HG03108 (cell line): ENCODE measurements around the gene ITPR2.
"Not testable (repeated sequence)": the region's sequence is repeated elsewhere in the genome, so short reads cannot be mapped to it uniquely, and the experiment has no call there.

Source experiments
- ATAC-seq: cut with Tn5 transposase; IDR thresholded peaks from one replicate; pipeline ENCODE4 v1.9.1; 2021; ENCODE audit warnings: moderate library complexity; ENCODE audit not compliant: unreplicated experiment

ITPR2 gene

DNA sequence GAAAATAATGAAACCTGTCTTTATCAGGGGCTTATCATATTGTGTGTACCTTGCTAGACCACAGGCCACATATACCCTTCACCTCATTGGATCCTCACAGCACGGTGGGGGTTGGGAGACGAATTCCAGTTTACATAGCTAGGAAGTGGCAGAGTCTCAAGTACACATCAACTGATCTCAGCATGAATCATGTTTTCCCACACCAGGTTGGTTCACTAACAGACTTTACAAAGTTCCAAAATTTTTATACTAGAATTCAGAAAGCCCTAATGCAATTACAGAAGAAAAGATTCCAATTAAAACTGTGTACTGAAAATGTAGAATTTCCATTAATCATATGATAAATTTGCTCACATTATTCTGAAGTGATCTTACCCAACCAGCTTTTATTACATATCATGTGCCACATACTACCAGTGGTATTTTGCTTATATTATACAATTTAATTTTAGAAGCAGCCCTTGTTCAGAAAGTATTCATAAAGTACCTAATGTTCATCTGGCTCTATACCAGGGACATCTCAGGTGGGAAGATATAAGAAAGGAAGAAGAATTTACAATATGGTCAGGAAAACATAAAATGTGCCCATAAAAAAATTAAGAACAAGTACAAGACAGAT, 196.2 kb downstream of the ITPR2 start:
- ATAC-seq = no peak

DNA sequence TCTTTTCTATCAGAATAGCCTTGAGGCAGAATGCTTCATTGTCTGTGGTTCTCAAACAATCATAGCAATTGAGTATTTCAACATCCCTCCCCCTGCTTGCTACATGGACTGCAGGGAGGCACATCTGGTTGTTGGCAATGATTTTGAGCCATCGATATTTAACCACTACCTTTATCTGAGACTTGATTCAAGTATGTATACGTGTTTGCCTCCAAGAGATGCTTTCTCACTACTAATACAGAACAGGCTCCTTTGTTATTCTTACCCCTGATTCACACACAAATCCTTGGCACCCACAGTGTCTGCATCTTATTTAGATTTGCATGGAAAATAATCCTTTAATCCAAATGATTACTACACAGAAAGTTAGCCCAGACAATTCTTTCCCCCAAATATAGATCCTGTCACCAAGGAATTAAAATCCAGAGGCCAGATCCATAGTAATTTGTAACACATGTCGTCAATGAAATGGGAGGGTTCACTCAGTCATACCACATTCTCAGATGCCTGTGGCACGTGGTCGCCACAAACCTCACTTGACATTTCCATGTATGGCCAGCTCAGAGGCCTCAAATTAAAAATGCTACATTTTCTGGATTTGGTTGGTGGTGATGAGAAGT, 199.3 kb downstream of the ITPR2 start:
- ATAC-seq = no peak

DNA sequence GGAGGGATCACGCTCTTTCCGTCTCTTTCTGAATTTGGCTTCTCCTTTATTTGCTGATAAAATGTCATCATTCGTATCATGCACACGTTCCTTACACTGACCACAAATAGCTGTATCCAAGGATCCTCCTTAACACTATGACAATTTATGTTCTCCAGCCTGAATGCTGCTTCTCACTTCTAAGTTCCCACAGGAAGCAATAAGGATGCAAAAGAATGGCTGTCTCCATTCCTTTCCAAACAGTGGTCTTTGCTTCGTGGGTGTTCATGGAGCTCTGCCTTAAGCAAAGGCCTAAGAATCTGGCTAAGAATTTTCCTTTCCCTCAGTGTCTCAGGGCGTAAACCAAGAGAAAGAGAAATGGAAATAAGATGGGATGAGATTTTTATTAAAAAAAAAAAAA, 200.2 kb downstream of the ITPR2 start:
- no peak for ATAC-seq

DNA sequence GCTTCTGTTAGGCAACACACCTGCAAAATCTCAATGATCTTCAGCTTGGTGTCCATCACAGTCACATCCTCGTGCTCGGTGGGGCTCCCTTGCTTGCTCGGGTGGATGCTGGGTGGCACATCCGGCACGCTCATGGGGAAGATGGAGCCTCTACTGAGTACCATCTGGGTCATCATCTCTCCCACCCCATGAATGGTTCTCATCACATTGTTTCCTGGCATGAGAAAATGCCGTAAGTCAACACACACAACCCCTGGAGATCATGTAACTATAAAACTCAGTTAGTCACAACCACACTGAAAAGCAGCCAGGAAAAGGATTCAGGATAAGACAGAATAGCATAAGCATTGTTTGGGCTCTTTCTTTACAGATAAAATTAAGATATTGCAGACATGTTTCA, 201.1 kb downstream of the ITPR2 start:
- no peak for ATAC-seq

DNA sequence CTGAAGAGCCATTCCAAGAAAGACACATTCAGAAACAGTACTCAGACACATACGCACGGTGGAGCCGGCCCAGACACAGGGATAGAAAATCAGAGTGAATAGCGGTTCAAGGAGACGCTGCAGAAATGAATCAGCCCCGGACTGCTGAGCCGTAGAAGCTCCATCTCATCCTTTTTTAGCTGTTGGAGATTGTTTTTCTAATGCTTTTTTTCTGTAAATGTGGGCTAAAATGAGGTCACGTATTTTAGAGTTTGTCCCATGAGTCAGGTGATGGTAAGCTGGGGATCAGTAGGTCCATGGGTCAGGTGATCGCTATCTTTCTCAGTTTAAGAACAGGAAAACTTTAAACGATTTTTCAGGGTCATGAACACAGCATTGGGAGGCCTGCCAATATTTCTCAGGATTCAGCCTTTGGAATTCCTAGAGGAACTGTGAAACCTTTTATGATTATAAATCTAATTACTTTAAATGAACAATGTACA, 202.4 kb downstream of the ITPR2 start:
- no peak for ATAC-seq

DNA sequence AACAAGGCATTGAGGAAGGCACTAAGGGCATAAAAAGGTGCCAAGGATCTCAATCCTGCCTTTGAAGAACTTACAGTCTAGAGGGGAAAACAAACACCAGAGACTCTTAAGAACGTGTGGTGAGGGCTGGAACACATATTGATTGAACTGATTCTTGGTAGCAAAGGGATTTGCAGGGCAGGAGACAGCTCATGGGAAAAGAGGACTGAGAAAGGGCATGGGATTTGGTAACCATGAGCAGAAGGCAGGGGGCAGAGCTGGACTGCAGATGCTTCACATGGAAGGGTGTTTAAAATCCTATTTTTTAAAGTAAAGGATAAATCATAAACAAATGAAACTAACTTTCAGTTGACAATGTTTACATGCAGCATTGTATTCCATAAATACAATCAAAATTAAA, 203.1 kb downstream of the ITPR2 start:
- no peak for ATAC-seq

DNA sequence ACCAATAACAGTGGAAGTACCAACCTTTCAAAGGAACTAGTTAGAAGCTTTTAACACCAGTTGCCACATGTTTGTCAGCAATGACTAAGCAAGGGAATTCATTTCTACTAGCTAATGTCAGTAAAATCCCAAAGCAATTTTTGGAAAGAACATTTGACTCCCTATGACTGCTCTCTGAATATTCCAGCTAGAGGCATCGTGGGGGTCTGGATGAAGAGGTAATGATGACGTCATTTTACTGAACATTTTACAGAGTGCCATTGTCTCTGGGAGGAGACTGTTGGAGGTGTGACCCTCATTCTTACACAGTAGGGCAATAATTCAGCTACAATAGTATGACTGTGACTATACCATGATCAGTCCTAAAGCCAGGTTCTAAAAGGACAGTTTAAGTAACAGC, 204.8 kb downstream of the ITPR2 start:
- no peak for ATAC-seq

DNA sequence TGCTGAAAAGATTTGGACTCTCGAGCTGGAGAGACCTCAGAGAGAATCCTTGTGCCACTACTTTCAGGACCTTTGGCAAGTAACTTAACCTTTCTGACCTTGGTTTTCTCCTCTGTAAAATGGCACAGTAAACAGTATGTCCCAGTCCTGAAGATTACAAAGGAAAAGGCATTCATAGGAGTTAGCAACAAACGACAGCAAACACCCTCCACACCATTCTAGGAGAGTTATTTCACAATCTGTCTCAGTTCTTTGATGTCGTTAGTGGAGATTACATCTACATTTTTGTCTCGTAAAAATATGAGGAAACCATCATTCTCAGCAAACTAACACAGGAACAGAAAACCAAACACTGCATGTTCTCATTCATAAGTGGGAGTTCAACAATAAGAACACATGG, 205.7 kb downstream of the ITPR2 start:
- ATAC-seq = no peak

DNA sequence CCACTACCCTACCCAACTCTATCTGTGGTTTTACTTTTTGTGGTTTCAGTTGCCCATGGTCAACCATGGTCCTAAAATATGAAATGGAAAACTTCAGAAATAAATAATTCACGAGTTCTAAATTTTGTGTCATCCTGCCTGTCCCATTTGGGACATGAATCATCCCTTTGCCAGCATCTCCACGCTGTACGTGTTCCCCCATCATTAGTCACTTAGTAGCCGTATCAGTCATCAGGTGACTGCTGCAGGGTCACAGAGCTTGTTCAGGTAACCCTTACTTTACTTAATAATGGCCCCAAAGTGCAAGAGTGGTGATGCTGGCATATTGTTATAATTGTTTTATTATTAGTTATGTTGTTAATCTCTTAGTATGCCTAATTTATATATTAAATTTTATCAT, 209.9 kb downstream of the ITPR2 start:
- ATAC-seq = no peak

DNA sequence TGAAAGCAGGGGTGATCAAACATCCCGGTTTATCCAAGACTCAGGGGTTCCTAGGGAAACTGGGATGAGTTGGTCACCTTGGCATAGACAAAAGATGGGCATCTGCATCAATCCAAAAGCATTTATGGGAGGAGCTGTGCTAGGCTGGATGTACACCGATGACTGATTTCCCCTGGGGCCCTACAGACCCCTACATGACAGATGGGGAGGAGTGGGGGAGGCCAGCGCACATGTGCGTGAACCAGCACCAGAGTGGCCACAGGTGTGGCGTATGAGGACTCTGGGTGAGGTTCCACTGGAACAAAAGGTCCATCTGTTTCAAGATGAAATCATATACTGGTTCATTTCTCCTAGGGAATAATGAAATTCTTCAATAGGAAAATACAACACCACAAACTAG, 210.4 kb downstream of the ITPR2 start:
- ATAC-seq = no peak

DNA sequence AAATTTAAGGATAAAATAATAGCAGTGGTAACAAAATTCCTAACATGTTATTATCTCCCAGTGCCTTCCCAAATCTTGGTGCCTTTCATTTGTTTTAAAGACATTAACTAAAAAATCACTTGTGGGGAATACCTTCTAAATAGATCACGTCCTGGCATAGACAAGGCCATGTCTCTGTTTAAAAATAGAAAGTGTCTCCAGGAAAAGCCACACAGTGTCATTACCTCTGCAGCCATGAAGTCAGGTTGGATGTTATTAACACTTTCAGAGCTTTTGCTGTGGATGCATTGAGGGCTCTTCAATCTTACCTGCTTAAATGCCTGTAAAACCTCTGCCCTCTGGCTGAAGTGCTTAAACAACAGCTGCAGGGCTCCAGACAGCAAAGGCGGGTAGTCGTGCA, 211.1 kb downstream of the ITPR2 start:
- no peak for ATAC-seq

DNA sequence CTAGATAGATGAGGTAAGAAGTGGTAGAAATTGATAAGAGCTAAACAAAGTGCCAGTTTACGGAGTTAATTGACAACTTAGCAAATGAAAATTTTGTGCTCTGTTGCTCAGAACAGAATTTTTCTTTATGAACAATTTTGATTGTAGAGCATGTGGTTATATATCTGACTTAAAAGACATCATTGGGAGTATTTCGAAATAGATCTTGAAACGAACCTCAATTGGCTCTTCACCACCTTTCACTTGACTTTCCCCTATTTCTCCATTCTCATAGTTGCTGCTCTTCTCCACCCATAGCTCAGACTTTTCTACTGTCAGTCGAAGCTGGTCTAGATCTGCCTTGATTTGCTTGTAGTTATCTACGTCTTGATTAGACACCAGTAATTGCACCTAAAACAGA, 212.1 kb downstream of the ITPR2 start:
- ATAC-seq = no peak

DNA sequence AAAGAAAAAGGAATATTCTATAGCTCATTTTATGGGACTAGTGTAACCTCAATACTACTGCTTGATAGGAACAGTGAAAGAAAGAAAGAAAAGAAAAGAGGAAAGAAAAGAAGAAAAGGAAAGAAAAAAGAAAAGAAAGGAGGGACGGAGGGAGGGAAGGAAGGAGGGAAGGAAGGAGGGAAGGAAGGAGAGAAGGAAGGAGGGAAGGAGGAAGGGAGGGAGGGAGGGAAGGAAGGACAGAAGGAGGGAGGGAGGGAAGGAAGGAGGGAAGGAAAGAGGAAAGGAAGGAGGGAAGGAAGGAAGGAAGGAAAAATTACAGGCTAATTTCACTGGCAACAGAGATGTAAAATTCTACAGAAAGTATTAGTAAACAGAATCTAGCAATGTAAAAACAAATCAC, 215.5 kb downstream of the ITPR2 start:
- ATAC-seq = no peak

DNA sequence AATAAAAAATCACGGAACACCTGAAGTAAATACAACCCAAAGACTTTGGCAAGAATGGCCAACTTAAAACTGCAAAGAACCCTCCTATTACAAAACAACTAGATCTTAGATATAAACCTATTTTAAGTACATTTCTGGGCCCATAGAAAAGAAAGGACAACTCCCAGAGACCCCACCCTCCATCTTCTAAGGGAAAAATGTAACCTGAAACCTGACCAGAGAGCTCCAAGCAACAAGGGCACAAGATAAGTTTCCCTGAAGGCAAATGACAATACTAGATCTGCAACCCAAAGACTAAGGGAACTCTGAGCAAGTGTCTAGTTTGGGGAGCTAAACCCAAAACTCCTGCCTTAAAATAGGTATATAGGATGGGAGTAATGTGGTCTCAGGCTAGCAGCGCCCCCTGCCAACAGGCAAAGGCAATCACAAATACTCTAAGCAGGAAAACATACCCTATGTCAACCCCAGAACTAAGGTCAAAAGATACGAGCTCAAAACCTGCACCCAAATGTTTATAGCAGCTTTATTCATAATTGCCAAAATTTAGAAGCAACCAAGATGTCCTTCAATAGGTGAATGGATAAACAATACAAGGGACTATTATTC, 218.9 kb downstream of the ITPR2 start:
- ATAC-seq = no peak

DNA sequence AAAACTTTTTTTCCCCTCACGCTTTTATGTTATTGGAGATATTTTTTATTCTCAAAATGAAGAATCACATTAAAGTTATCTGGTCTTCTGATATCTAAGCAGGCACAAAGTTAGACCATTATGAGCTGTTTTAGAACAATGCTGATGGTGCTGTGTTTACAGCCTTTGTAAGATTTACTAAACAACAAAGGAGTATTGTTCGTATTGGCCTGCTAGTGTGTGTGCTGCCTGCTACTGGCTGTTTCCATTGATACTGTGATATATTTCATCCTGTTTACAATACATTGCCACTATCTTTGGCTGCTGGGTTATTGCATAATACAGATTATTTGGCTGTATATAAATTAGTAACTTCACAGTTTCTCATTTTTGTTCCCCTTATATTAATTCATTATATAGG, 220.8 kb downstream of the ITPR2 start:
- ATAC-seq = no peak

DNA sequence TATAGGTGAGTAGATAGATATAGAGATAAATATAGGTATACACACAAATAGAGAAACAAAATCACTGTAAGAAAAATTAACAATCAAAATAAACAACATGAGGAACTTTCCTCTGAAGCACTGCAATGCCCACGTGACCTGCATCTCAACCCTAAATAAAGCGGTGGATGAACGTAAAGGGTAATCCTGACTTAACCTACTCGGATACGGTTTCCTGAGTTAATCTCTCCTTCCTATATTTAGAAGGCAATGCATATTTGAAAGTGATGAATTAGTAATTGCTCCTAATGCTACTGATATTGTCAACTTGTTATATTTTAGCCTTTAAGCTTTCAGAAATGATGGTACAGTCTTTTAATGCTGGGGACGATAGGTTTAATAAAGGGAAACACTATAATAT, 221.4 kb downstream of the ITPR2 start:
- ATAC-seq = no peak

DNA sequence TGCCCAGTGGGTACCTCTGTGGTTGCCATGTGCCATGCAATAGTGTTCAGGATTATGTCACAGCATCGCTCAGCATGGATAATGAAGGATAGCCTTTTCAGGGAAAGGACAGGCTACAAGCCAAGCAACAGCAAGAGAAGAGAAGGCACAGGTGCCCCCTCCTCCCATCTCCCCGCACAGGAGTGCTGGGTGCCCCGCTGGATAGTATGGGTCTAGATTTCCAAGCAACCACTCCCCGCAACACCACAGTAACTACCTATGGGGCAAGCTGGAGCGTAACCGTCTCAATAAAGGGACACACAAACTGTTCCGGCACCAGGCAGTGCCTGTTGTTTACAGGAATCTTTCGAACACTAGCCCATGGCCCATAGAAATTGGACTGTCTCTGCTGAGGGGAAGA, 222.2 kb downstream of the ITPR2 start:
- ATAC-seq = no peak

DNA sequence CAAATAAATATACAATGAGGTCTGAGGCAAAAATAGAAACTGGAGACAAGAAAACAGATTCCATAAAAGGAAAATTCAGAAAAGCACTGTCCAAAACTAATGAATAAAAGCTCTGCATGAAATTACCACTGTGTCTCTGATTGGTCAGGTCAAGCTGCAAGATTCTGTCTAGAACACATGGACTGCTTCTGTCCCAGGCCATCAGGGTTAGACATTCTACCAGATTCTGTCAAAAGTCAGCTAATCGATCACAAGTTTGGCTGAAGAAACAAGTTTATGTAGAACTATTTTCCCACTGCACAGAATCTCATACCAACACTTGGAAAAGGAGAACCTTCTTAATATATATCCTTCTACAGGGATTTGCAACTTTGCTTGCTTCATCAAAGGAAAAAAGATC, 223.0 kb downstream of the ITPR2 start:
- no peak for ATAC-seq

DNA sequence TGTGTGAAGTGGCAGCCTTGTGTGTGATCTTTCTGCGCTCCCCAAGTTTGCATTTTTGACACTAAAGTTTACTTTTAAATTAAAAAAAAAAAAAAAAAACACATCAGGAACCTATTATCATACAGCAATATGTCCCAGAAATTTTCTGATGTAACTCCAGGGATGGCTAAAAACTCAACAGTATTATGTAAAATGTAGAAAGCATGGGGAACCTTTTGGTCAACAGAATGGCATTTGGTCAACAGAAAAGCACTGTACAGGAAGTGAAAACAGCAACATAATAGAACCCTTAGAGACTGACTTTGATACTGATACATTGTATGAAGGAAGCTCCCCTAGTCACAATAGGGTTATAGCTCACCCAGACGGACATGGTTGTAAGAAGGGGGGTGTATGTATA, 224.3 kb downstream of the ITPR2 start:
- ATAC-seq = no peak

DNA sequence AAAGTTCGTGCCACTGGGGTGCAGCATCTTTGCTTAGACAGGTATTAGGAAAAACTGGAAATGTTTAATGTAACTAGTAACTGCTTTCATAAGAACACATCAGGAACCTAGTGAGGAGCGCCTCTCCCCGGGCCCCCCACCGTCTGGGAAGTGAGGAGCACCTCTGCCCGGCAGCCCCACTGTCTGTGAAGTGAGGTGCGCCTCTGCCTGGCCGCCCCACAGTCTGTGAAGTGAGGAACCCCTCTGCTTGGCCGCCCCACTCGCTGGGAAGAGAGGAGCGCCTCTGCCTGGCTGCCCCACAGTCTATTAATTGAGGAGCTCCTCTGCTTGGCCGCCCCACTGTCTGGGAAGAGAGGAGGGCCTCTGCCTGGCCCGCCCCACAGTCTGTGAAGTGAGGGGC, 224.7 kb downstream of the ITPR2 start:
- no peak for ATAC-seq

DNA sequence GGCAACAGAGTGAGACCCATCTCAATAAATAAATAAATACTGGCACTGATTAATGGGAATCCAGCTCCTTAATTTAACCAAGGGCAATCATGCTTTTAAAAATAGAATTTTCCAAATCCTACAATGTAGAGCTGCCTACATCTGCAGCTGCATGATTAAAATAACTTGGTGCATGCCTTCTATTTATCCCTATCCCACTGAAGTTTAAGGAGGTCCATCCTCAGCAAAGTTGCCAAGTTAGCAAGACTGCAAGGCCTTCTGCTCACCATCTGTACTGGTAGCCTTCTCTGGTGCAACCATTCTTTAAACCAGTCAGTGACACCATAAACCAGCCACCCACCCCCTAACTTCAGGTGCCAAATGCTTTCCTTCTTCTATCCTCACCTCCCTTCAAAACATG, 226.1 kb downstream of the ITPR2 start:
- ATAC-seq = no peak

DNA sequence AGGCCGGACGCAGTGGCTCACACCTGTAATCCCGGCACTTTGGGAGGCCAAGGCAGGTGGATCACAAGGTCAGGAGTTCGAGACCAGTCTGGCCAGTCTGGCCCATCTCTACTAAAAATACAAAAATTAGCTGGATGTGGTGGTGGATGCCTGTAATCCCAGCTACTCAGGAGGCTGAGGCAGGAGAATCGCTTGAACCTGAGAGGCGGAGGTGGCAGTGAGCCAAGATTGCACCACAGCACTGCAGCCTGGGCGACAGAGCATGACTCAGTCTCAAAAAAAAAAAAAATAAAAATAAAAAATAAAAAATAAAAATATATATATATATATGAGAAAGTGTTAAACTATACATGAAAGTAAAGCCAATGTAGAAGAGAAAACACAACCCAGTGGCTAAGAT, 228.2 kb downstream of the ITPR2 start:
- not testable (repeated sequence) for ATAC-seq
